Stimulated activated CD8-positive, alpha-beta memory T cell treated with anti-CD3 and anti-CD28 coated beads, Interleukin-15, amount 100 ng/mL, for 48 hours (primary cell): Measurements from ENCODE around the gene MAML3.

Experiments used
- DNase-seq, 2 donors: peaks; one replicate each; pipeline ENCODE4 v3.0.0-alpha.2; 2020; ENCODE audit warnings: low read depth in 2 of 2

MAML3 gene

DNA sequence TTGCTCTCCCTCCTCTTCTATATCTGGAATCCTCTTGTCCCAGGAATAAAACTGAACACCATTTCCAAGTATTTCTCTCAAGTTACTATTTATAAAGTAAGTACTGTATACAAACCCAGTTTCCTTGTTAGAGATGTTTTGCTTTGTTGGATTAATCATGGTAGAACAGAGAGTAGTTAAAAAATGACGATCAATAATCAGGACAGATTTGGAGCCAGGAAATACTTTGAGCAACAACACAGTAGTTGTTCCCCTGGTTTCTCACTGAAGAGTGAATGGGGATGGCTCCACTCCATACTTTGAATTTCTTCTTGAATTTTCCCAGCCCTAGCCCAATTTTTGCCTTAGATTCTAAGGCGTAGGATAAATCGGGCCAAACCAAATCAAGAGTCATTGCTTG lies 467.0 kb downstream of the MAML3 start:
- DNase-seq, result no peak

DNA sequence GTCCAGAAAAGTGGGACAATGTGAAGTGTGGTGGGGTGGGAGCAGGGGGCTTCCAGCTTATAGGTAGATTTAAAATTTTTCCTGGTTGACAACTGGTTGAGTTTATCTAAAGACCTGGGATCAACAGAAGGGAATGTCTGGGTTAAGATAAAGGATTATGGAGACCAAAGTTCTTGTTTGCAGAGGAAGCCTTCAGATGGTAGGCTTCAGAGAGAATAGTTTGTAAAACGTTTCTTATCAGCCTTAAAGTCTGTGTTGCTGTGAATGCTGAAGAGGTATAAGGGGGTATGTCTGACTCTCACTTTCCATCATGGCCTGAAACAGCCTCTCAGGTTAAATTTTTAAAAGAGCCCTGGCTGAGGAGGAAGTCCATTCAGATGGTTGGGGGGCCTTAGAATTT lies 467.9 kb downstream of the MAML3 start:
- DNase-seq, result no peak

DNA sequence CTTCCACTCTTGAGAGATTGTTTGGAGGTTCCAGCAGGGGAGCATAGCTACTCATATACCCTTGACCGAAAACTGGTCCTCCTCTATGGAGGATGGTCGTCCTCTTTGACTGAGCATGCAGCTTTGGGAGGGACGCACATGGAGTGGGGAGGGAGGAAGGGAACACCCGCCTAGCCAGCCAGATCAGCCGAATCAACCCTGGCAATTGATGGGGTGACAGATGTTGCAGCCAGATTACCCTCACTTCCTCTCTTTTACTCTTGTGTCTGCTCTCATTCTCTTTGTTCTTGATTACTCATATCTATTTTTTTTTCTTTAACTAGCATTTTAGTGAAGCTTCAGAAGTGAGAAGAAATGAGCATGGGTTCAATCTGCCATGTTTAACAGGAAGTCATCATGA lies 468.8 kb downstream of the MAML3 start:
- no peak for DNase-seq

DNA sequence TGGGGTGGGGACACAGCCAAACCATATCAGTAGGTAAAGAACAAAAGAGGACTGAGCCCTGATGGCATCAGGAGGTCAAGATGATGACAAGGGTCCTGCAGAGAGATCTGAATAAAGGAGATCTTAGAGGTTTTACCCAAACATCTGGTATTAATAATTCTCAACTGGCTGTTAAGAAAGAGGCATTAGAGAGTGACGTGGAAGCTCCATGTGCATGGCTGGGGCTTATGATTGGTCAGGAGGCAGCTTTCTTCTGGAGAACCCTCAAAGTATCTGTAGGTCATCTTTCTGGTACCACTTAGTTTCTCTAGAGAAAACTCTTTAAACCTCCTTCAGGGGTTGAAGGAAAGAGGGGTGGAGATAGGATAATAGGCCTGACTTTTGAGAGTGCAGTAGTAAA lies 469.6 kb downstream of the MAML3 start:
- no peak for DNase-seq

DNA sequence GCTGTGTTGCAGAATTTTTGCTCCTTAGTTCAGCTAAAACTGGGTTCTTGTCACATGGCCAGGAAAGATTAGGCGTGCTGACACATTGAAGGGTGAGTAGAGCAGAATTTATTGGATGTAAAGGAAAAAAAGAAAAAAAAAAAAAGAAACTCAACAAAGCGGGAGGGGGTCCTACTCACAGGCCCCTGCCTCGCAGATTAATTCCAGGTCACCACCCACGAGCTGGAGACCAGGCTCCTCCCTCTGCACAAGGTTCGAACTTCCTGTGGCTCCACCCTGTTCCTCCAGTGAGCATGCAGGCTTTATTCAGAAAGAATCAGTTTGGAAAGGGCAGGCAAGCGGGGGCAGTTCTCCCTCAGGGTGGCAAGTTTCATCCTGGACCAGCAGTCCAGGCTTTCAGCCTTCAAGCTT lies 471.2 kb downstream of the MAML3 start:
- DNase-seq, result no peak

DNA sequence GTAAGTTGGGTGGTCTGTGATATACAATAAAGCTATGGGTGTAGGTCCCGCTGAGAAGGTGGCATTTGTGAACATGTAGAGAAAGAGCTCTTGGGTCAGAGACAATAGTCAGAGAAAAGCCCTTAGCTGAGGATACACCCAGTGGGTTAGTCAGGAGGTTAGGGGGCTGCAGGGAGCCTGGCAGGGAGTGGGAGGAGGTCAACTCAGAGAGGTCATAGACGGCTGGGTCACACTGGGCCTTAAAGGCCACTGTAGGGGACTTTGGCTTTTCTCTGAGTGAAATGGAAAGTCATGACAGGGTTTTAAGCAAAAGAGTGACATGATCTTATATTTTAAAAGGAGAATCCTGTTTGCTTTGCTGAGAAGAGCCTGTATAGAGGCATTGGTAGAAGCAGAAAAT lies 471.7 kb downstream of the MAML3 start:
- DNase-seq, result no peak

DNA sequence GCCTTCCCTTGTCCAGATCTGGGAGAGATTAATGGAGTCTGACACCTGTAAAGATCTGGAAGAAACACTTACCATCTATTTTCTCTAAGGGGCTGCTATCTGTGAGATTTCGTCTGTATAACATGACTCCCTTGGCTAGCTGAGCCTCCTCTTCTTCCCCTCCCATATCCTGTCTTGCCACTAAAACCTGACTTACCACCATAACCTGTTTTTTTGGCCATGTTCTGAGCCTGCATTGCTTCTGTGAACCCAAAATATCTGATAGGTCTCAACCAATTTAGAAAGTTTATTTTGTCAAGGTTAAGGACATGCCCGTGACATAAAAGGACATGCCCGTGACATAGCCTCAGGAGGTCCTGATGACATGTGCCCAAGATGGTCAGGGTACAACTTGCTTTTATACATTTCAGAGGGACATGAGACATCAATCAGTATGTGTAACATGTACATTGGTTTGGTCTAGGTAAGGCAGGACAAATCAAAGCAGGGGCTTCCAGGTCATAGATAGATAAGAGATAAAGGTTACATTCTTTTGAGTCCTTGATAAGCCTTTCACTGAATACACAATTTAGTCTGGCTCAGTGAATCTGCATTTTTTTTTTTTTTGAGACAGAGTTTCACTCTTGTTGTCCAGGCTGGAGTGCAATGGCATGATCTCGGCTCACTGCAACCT lies 476.9 kb downstream of the MAML3 start:
- no peak for DNase-seq

DNA sequence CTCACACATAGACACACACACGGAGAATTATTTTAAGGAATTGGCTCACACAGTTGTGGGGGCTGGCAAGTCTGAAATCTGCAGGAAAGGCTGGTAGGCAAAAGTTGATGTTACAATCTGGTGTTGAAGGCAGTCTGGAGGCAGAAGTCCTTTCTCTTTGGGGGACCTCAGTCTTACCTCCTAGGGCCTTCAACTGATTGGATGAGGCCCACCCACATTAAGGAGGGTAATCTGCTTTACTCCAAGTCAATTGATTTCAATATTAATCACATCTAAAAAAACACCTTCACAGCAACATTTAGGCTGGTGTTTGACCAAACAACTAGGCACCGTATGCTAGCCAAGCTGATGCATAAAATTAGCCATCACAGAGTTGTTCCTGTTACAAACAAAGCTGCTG lies 477.6 kb downstream of the MAML3 start:
- DNase-seq, result no peak

DNA sequence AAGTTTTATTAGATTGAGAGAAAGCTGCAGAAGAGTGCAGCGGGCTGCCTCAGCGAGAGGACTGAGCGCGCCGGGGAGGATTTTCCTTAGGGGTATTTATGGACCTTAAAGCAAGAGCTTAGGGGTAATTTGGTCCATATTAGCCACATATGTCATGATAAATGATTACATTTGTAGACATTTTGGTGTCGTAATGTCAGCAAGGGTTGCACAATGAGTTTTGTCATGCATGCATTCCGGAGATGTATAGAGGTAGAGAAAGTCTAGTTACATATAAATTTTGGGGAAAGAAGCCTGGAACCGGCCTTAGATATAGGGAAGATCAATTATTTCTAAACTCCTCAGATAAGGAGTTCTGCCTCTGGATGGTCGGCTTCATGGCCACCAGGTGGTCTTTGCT lies 478.3 kb downstream of the MAML3 start:
- DNase-seq, result no peak

DNA sequence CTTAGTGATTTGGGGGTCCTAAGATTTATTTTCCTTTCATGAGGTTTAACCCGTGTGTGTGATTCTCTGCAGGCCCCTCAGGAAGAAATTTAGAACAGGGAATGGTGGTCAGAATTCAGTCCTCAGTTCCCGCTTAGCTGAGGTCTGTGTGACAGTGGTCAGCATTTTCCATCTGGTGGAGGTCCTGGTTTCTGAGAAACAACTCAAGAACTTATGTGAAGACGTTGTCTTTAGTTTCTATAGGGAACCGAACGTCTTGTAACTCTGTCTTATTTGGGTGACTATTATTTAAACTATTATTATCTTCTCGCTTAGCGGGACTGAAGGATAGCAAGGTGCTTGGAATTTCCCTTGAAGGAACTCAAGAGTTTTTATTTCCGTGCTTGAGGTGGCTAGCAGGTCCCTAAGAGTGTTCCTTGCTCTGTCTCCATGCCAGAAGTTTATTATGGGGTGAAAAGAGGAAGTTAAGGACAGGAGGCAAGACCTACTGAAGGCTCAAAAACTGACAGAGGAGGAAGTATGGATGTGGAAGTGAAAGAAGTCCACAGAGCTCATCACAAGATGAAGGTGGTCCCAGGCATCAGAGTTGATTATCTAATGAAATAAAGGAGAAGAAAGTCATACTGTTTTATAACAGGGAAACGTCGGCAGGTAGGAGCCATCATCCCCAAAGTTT lies 479.0 kb downstream of the MAML3 start:
- no peak for DNase-seq

DNA sequence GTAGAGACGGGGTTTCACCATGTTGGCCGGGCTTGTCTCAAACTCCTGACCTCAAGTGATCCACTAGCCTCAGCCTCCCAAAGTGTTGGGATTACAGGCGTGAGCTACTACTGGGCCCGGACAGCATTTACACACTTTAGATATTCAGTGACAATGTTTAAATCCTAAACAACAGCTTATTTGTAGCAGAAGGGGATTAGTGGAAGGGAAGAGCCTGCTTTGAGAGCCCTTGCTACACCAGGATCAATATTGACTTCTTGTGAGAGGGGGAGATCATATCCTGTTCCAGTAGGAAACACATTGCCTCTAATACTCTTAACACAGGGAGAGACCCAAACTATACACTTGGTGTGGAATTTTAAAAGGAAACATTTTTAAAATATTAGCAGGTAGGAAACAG lies 481.3 kb downstream of the MAML3 start:
- DNase-seq, result no peak

DNA sequence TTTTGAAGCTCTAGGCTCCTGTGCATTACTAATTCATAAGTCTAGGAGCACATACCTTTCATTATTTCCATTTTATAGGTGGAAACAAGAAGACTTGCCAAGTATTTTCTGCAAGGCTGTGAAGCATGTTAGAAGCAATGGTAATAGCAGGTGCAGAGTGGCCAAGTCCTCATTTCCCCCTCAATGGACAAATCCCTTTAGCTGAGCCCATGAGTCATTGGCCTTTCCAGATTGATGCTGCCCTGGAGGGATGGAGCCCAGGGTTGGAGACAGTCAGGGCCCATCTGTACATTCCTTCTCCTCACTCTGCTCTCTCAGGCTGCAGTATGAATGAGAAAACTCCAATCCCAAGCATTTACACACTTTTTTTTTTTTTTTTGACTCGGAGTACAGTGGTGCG lies 481.8 kb downstream of the MAML3 start:
- DNase-seq, result no peak

DNA sequence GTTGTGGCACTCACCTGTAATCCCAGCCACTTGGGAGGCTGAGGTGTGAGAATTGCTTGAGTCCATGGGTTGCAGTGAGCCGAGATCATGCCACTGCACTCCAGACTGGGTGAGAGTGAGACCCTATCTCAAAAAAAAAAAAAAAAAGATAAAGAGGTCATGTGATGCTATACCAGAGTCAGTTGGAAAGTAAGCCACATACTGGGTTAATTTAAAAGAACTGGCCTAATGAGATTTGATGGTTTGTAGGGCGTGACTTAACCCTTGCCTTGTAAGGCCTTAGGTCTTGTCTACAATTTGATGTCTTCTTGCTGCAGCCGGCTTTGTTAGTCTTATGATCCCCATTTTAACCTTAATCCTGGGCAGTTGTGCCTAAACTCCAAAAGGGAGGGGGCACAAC lies 483.2 kb downstream of the MAML3 start:
- no peak for DNase-seq

DNA sequence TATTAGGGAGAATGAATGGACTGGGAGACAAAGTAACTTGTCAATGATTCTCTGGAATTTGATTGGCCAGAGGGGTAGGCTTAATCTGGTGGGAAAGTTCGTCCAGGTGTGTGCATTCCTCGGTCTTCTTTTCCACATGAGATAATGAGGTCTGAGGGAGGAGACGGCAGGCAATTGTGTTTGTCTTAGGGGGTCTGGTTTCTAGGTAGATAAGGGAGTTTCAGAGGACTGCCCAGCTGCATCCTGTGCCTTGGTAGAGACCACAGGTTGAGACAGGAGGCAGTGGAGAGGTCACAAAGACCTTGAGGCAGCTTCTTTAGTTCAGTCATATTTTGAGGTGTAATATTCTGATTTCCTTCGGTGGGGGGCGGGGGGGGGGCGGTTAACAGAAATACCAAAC lies 484.1 kb downstream of the MAML3 start:
- DNase-seq, result no peak

DNA sequence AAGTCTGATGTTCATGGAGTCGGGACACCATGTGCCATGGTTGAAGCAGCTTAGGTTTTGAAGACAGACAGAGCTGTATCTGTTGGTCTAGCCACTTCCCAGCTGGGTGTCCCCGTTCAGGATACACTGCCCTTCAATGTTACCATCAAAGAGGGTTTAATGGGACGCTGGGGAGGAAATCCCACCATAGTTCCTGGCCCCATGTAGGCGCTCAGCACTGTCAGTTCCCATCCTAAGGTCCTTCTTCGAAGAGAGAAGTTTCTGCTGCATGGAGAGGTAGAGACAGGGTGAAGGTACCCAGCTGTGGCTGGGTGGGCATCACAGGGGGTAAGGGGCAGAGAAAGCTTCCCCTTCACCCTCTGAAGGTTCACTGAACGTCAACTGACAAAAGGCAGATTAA lies 484.6 kb downstream of the MAML3 start:
- no peak for DNase-seq

DNA sequence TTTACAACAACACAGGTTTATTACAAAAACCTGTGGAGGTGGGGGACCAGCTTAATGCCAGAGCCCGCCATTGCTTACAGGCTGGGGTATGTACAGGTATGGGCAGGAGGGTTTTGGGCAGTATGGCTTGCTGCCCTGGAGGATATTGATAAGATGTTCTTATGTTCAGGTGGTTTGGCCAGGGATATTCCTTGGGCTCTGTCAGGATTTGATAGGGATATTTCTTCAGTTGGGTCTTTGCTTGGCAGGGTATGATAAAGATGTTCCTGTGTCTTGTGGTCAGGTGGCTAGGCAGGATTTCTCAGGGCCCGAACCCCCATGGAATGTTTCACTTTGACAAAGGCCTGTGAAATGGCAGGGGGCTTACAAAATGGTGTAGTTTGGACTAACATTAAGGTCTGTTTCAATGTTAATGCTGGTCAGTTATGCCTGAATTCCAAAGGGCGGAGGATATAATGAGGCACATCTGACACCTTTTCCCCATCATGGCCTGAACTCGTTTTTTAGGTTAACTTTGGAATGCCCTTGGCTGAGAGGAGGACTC lies 485.3 kb downstream of the MAML3 start:
- no peak for DNase-seq

DNA sequence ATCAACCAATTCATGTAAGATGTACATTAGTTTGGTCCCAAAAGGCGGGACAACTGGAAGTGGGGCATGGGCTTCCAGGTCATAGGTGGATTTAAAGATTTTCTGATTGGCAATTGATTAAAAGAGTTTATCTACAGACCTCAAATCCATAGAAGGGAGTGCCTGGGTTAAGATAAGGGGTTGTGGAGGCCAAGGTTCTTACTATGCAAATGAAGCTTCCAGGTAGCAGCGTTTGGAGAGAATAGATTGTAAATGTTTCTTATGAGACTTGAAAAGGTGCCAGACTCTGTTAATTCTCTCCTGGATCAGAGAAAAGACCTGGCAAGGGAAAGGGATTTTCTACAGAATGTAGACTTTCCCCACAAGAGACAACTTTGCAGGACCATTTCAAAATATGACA lies 485.9 kb downstream of the MAML3 start:
- DNase-seq, result no peak
